Fibroblast of pulmonary artery (primary cell): ENCODE measurements around the gene HCAR3.
A peak's percentile ranks its signal among the peaks of the same experiment; 100 is the strongest.
"Not testable (repeated sequence)": the region's sequence is repeated elsewhere in the genome, so short reads cannot be mapped to it uniquely, and the experiment has no call there.

Experiments used
- DNase-seq: peaks from one replicate; pipeline ENCODE4 v3.0.0-alpha.2; 2010; ENCODE audit warnings: low read depth
- H3K4me3 ChIP-seq: replicated peaks from 2 replicates; pipeline ENCODE4 v1.5.1; 2011; ENCODE audit warnings: low read depth, mild to moderate bottlenecking, control low read depth, low read length, moderate library complexity
- CTCF ChIP-seq: IDR thresholded peaks from 2 replicates; pipeline ENCODE4 v1.5.1; 2011; ENCODE audit warnings: mild to moderate bottlenecking, control low read depth, low read length, inconsistent platforms; ENCODE audit errors: missing control alignments

Gene HCAR3

GRCh38 chr12:122688291-122688690 lies 28.3 kb downstream of the HCAR3 start:
- no peak for DNase-seq
- no peak overlapping the region for H3K4me3 ChIP-seq
- no peak for TF ChIP-seq CTCF

- DNase-seq, result peak; percentile 48
- TF ChIP-seq CTCF, result no peak
- no peak overlapping the region for H3K4me3 ChIP-seq
These were observed 29.5 kb downstream of the HCAR3 start for GRCh38 chr12:122687086-122687485.

- no peak overlapping the region for H3K4me3 ChIP-seq
- no peak for TF ChIP-seq CTCF
These were observed 30.1 kb downstream of the HCAR3 start for GRCh38 chr12:122686538-122686937.

GRCh38 chr12:122684297-122684813 lies 32.3 kb downstream of the HCAR3 start:
- DNase-seq, result no peak
- no peak overlapping the region for H3K4me3 ChIP-seq
- TF ChIP-seq CTCF, result no peak

More at GRCh38 chr12:122686538-122686937, 30.1 kb downstream of the HCAR3 start:
- DNase-seq, result no peak

- no peak for TF ChIP-seq CTCF
- DNase-seq, result peak; percentile 61
- no peak overlapping the region for H3K4me3 ChIP-seq
These were observed 34.8 kb downstream of the HCAR3 start for GRCh38 chr12:122681814-122682213.

- H3K4me3 ChIP-seq, DNase-seq: not testable (repeated sequence)
These were observed 35.6 kb downstream of the HCAR3 start for GRCh38 chr12:122680989-122681388.

GRCh38 chr12:122676781-122677180 lies 39.8 kb downstream of the HCAR3 start:
- not testable (repeated sequence) for H3K4me3 ChIP-seq, DNase-seq

- DNase-seq, H3K4me3 ChIP-seq: not testable (repeated sequence)
These were observed 40.6 kb downstream of the HCAR3 start for GRCh38 chr12:122676015-122676414.

GRCh38 chr12:122672515-122672914 lies 44.1 kb downstream of the HCAR3 start:
- DNase-seq, result no peak
- no peak overlapping the region for H3K4me3 ChIP-seq
- TF ChIP-seq CTCF, result no peak
